NK-92 treated with Interleukin-12 subunit alpha and Interleukin-12 subunit beta, amount 100 ng/mL, for 24 hours (cell line): Measurements from ENCODE around the gene YIF1B.
"Not testable (repeated sequence)": the region's sequence is repeated elsewhere in the genome, so short reads cannot be mapped to it uniquely, and the experiment has no call there.

Source experiments
- DNase-seq: peaks from one replicate; lab custom pipeline; 2025; lab: John Stamatoyannopoulos, UW

YIF1B gene, protein sequence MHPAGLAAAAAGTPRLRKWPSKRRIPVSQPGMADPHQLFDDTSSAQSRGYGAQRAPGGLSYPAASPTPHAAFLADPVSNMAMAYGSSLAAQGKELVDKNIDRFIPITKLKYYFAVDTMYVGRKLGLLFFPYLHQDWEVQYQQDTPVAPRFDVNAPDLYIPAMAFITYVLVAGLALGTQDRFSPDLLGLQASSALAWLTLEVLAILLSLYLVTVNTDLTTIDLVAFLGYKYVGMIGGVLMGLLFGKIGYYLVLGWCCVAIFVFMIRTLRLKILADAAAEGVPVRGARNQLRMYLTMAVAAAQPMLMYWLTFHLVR

DNA sequence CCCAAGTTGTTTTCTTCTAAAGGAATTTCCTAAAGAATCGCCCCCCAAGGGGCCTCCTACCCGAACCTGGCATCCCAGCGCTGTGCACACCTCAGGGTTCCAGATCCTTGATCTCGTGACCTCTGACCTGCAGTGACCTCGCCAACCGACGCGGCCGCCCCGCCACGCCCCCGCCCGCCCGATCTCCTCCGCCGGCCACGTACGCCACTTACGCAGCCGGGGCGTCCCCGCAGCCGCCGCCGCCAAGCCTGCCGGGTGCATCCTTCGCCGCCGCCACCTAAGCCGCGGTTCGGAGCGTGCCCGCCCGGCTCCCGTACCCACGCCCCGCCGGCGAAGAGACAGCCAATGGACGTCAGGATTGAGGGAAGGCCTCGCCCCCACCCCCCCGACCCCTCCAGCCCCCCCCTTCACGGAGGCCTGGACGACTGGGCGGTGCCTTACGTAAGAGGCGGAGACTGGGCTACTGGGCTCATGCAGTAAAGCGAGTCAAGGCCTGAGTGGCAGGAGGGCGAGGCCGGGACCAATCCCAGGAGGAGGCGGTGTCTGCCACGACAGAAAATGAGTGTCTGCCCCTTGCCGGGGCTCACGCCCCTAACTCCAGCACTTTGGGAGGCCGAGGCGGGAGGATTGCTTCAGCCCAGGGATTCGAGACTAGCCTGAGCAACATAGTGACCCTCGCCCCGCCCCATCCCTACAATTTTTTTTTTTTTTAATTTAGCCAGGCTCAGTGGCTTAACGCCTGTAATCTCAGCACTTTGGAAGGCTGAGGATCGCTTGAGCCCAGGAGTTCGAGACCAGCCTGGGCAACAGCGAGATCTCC, at the start of gene YIF1B:
Gene YIF1B (minus strand): TSS at position 291 of the 820 bp plus-strand sequence. CDS start 30 bp downstream, at position 261.
- DNase-seq: peak; percentile 96

DNA sequence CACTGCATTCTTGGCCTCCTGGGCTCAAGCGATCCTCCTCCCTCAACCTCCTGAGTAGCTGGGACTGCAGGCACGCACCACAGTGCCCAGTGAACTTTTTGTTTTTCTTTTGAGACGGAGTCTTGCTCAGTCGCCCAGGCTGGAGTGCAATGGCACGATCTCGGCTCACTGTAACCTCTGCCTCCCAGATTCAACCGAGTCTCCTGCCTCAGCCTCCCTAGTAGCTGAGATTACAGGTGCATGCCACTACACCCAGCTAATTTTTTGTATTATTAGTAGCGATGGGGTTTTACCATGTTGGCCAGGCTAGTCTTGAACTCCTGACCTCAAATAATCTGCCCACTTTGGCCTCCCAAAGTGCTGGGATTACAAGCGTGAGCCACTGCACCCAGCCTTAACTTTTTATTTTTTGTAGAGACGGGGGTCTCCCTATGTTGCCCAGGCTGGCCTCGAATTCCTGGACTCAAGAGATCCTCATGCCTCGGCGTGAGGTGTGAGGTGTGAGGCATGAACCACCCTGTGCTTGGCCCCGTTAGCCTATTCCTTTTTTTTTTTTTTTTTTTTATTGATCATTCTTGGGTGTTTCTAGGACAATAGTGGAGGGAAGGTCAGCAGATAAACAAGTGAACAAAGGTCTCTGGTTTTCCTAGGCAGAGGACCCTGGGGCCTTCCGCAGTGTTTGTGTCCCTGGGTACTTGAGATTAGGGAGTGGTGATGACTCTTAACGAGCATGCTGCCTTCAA, 47.4 kb upstream of the YIF1B start:
- DNase-seq: not testable (repeated sequence)

DNA sequence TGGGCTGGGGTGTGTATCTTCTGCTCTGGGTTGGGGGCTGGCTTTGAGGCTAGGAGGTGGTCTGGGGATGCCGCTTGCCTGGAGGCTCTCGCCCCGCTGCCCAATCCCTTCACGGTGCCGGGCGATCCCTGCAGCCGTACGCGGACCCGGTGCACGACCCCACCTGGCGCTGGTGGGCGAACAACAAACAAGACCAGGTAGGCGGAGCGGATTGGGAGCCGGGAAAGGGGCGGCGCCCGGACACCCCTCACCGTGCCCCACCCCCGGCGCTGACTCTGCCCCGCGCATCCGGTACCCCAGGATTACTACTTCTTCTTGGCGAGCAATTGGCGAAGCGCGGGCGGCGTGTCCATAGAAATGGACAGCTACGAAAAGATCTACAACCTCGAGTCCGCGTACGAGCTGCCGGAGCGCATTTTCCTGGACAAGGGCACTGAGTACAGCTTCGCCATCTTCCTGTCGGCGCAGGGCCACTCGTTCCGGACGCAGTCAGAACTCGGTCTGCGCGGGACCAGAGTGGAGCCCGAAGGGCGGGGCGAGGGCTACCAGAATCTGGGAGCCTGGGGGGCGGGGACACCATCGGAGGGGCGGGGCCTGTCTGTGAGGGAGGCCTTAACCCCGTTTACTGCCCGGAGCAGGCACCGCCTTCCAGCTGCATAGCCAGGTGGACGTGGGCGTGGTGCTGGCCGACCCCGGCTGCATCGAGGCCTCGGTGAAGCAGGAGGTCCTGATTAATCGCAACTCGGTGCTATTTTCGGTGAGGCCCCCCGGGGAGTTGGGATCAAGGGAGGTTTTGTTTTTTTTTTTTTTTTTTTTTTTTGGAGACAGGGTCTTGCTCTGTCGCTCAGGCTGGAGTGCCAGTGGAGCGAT, 46.6 kb upstream of the YIF1B start:
- no peak for DNase-seq

DNA sequence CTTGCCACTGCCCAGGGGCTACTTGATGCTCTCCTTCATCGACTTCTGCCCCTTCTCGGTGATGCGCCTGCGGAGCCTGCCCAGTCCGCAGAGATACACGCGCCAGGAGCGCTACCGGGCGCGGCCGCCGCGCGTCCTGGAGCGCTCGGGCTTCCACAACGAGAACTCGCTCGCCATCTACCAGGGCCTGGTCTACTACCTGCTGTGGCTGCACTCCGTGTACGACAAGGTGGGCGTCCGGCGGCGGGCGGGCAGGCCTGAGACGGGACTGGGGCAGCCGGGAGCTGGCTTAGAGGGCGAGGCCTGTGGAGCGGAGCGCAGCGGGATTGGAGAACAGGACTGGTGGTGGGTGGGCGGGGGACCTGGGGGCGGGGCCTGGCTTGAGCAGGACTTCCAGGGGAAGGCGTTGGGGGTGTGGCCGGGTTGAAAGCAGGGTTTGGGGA, 45.9 kb upstream of the YIF1B start:
- DNase-seq: no peak

DNA sequence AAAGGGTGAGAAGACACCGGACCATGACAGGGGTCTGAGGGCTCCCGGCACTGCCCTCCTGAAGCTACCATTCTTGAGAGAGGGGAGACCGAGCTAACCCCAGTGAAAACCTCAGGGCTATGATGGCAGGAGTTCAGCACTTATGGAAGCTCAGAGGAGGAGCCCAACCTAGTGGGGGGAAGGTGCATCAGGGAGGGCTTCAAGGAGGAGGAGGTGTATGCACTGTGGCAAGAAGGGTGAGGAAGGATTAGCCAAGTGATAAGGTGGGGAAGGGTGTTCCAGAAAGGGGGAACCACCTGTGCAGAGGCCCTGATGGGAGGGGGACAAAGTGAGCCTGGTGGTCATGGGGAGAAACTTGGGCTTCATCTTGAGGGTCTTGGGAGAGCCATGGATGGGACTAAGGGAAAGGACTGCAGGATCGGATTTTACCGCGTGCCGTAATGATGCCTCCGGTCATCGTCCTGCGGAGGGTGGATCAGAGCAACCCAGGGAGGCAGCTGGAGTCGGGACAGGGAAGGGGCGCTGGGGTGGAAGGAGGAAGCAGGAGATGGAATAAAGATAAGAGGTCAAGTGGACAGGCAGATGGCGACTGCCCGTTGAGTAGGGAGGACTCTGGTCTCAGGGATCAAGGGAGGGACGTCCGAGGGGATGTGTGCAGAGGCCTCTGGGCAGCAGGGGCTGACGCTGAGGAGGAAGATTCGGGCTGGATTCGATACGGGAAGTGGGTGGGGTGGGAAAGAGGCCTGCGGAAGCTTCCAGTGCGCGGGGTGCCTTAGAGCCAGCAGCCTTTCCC, 45.3 kb upstream of the YIF1B start:
- no peak for DNase-seq

DNA sequence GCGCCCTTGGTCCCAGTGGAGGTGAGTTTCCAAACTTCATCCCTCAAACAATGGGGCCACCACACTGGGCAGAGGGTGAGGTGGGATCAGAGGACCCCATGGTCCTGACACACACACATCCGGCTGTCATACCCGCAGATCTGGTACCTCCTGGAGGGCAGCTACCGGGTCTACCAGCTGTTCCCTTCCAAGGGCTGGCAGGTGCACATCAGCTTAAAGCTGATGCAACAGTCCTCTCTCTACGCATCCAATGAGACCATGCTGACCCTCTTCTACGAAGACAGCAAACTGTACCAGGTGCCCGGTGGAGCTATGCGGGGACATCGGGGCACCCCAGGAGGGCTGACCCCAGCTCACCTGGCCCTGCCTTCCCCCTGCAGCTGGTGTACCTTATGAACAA, 44.6 kb upstream of the YIF1B start:
- no peak for DNase-seq

DNA sequence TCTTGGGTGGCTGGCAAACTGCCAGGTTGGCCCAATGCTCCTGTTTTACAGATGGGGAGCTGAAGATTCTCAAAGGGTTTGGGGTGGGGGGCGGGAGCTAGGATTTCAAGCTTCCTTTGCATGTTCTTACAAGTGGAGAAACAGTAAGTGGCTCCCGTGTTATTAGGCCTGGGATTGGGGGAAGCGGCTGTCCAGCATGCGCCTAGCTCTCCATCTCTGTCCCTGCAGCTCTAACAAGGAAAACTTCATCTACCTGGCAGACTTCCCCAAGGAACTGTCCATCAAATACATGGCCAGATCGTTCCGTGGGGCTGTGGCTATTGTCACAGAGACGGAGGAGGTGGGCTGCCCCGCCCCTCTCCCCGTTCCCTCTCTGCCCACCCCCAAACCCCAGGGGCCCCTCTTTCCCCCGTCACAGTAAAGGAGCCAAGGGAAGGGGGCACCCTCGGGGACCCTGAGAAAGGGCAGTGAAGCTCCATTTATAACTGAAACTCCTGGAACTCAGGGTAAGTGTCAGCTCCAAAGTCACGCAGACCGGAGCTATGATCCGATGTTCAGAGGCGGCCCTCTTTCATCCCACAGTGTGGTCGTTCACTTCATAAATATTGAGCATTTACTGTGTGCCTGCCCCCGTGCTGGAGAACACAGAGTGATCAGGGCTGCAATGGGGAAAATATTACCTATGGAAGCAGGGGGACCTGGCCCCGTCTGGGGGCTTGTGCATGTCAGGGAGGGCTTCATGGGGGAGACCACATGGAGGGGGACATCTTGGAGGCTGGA, 43.7 kb upstream of the YIF1B start:
- DNase-seq: no peak

DNA sequence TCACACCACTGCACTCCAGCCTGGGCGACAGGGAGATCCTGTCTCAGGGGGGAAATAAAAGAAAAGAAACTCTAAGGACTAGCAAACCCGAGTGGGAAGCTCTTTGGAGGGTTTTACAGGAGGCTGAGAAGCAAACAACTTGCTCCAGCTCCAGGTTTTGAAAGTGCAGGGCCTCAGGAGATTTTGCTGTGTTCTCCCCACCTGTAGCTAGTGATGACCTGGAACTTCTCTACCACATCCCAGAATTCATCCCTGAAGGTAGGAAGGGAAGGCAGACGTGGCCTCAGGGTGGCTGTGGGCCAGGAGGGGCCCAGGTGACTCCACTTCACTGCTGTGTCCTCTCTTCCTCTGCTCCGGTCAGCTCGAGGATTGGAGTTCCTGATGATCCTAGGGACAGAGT, 42.3 kb upstream of the YIF1B start:
- no peak for DNase-seq

DNA sequence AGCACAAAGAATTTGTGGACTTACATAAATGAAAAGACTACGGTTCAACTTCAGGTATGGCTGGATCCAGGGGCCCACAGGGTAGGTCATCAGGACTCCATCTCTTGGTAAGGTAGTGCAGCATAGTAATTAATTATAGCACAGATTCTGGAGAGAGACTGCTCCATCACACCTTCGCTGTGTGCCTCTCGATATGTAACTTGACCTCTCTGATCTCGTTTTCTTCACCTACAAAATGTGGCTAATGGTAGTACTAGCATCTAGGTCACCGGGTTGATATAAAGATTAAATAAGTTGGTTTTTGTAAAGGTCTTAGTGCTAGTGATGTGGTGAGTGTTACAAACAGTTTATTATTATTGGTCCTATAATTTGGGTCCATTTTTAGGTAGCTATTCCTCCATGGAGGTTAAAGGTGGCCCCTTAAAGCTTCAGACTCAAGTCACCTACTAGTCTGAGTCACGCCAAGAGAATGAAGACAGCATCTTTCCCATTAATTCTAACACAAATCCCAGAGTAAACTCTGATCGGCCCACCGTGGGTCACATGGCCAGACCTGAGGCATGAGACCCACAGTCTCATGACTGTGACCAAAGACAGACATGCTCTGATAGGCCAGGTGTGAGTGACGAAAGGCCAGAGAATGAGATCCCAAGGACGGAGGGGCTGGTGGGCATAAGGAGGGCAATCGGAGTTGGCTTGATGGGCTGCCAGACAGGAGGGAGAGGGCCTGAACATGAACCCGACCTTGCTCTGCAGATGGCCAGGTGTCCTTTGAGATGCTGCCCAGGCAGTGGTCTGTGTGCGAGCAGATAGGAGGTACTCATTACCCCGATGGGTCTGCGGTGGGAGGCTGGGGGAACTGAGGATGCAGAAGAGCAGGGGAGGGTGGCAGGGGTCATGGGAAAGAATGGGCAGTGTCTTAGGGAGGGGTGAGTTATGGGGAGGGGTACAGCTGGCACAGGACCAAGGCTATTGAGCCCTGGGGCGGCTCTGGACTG, 40.3 kb upstream of the YIF1B start:
- DNase-seq: no peak

DNA sequence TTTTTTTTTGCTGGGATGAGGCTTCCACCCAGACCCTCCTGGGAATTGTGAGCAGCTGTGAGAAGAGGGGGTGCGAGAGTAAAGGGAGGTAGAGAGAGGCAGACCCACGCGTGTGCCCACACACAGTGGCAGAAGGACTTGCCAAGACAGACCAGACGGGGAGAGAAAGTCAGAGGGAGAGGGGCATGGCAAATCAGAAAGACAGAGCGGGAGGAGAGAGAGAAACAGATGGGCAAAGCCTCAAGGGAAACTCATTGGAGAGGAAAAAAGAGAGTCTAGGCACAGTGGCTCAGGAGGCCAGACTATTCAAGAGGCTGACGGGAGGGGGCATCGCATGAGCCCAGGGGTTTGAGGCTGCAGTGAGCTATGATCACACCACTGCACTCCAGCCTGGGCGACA, 36.9 kb upstream of the YIF1B start:
- DNase-seq: no peak

DNA sequence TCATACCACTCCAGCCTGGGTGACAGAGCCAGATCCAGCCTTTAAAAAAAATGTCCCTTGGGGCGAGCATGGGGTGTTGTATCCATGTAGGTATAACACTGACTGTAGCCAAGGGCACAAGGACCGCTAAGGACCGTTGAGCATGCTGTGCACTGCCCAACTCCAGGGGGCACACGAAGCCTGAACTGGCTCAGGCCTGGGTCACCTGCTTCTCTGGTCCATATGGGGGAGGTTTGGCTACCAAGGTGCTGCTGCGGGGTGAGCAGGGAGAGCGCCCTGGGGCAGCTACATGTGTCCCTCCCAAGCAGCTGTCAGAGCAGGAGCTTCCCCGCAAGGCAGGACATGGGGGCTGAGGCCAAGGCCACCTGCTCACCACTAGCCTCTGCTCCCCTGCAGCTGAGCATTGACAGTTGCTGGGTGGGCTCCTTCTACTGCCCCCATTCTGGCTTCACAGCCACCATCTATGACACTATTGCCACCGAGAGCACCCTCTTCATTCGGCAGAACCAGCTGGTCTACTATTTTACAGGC, 36.2 kb upstream of the YIF1B start:
- no peak for DNase-seq

DNA sequence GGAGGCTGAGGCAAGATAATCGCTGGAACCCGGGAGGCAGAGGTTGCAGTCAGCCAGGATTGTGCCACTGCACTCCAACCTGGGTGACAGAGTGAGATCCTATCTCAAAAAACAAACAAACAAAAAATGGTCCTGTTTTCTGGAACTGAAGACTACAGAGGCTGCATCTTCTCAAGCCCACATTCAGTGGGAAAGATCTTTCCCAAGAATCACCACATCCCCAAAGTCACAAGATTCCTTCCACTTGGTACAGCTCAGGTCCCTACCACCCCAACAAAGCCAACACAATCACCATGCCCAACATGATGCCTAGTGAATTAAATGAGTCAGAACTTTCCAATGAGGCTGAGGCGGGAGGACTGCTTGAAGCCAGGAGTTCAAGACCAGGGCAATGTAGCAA, 35.1 kb upstream of the YIF1B start:
- DNase-seq: no peak

DNA sequence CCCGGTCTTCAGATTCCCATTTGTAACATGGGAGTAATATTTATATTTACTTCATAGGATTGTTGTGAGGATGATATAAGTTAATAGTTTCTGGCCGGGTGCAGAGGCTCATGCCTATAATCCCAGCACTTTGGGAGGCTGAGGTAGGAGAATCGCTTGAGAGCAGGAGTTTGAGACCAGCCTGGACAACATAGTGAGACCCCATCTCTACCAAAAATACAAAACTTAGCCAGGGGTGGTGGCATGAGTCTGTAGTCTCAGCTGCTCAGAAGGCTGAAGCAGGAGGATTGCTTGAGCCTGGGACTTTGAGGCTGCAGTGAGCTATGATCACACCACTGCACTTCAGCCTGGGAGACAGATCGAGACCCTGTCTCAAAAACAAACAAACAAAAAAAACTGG, 31.1 kb upstream of the YIF1B start:
- DNase-seq: no peak

DNA sequence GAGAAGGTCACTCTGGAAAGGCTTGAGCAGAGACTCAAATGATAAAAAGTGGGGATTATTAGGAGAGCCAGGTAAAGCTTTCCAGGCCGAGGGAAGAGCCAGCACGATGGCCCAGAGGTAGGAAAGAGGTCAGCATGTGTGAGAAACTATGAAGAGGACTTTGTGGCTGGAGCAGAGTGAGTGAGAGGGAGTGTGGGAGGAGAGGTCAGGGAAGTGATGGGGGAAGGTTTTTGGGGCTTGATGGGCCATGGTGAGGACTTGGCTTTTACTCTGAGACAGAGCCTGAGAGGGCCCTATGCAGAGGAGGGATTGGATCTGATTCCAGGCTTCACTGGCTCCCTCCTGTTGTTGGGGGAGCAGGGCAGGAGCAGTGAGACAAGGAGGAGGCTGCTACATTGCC, 25.2 kb upstream of the YIF1B start:
- DNase-seq: no peak

DNA sequence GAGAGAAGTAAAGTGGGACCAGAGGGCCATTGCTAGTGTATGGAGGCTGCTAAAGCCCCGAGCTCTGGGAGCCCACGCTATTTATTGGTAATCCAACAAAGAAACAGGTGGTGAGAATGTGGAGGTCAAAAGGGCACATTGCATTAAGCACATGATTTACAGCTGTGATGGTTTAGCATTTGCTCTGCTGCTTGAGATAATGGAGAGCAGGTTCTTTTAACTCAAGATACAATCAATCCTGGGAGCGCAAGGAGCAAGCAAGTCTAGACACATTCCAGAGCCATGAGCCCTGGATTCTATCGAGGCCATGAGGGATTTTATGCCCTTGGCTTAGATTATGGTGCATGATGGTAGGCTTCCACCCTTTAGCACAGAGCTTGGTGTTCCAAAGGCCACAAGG, 23.3 kb upstream of the YIF1B start:
- DNase-seq: not testable (repeated sequence)

DNA sequence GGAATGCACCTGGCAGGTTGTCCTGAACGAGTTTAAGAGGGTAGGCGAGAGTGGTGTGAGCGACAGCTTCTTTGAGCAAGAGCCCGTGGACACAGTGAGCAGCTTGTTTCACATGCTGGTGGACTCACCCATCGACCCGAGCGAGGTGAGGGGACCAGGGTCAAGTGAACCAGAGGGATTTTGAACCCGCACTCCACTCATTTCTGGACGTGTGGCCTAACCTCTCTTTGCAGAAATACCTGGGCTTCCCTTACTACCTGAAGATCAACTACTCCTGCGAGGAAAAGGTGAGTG, 21.6 kb upstream of the YIF1B start:
- DNase-seq: no peak

DNA sequence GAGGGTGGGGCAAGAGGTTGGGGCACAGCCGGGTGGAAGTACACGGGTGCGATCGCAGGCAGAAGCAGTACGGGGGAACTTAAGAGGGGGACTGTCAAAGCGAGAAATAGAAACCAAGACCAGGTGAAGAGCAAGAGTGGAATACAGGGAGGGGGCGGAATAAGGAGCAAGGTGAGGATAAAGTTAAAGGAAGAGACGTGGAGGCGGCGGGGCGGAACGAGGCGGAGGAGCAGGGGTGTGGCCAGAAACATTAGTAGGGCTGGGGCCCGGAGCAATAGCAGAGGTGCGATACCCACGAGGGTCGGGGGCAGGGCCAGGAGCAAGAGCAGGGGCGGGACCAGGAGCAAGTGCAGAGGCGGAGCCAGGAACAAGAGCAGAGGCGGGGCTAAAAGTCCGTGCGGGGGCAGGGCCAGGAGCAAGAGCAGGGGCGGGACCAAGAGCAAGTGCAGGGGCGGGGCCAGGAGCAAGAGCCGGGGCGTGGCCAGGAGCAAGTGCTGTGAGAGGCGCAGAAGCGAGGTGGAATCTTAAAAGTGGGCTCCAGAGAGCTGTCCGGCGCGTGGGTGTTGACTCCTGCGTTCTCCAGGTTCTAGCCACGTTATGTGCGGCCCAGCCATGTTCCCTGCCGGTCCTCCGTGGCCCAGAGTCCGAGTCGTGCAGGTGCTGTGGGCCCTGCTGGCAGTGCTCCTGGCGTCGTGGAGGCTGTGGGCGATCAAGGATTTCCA, 21.1 kb upstream of the YIF1B start:
- DNase-seq: peak; percentile 95
